GM19099 (cell line): ENCODE data around the gene ADPRHL1.

Source experiments
- POLR2A ChIP-seq: IDR thresholded peaks from 3 replicates; pipeline ENCODE4 v1.6.1; 2011; ENCODE audit warnings: low read depth; ENCODE audit not compliant: insufficient read length; ENCODE audit errors: extremely low read depth

Gene ADPRHL1

DNA sequence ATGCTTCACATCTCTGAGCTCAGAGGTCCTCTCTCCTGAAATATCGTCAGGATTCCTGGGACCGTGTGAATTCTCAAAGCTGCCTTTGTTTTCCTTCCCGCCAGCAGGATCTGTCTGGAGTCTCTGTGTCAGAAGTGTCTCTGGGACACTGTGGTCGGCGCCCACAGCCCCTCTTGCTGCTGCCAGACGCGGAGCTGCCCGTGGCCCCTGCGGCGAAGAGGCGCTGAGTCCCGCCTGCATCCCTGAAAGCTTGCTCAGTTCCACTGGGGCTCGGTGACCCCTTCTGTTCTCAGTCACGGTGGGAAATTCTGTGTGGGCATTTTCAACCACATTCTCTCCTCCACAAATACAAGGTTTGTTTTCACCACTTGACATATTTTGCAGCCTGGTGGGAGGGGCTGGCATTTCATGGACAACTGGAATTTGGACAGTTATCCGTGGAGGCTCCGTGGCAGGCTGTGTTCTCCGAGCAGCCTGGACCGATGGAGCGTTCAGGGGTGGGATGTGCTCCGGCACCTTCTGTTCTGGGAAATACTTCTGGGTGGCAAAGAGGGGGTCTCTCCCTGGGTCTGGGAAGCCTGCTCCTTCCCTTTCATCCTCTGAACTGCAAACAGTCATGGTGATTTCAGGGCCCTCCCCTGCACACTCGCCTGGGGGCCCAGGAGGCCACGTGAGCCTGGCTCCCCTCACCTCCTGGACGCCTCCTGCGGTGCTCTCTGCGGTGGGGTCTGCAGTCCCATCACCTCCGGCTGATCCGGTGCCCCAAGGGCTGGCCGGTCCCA lies 46.8 kb downstream of the ADPRHL1 start:
- no peak for TF ChIP-seq POLR2A

DNA sequence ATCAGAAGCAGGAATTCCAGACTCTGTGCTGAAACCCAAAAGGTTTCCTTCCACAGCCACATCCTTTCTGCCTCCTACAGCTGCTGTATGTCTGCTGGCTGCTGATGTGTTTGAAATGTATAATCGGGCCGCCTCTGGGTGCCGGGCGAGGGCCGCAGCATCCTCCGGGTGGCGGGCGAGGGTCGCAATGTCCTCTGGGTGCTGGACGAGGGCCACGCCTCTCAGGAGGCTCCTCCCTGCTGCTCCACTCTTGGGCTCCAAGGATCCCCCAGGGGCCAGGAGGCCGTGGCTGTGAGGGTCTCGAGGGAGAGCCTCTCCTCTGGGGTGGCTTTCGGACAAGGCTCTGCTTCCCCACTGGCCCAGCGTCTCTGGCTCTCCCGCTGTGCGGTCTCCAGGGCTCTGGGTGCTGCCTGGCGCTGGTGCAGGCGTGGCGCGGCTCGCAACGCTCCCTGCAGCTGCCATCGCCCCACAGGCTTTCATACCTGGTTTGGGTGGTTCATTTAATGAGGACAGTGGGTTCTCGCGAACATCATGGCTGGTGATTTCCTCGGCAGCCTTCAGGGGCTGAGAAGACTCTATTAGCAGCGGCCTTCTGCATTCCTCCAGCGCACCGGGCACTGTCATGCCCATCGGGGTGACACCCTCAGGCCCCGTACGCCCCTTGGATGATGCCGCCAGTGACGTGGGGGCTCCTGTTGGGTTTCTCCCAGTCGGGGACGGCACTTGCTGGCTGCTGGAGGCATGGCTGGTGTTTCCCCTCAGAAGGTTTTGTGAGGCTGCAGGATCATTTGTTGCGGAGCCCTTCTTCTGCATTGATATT lies 47.6 kb downstream of the ADPRHL1 start:
- TF ChIP-seq POLR2A, result no peak

DNA sequence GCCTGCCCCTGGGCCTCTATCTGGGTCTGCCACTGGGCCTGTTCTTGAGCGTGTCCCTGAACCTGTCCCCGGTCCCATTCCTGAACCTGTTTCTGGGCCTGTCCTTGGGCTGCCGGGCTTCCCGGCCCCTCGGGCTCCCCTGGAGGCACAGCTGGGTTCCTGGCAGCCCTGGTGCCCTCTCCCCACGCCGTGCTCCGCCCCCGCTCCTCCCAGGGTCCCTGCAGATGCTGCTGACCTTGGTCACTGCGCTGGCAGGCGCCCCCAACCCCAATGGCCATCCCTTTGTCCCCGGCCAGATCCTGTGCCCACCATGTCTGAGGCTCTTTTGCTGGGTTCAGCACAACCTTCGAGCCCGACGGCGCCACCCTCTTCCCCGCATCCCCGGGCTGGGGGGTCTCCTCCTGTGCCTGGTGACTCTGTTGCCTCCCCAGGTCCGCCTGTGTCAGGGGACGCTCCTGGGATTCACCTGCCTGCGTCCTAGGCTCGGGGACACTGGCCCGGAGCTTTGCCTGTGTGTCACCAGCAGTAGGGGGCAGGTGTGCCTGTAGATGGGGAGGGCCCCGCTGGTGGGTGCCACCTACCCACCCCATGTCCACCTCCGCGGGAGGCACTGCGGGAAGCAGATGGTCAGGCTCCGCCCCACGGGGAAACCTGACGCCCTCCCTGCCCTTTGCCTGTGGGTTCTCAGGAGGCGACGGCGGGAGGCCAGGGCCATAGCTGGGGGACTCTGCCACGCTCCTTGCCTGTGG lies 48.4 kb downstream of the ADPRHL1 start:
- no peak for TF ChIP-seq POLR2A

DNA sequence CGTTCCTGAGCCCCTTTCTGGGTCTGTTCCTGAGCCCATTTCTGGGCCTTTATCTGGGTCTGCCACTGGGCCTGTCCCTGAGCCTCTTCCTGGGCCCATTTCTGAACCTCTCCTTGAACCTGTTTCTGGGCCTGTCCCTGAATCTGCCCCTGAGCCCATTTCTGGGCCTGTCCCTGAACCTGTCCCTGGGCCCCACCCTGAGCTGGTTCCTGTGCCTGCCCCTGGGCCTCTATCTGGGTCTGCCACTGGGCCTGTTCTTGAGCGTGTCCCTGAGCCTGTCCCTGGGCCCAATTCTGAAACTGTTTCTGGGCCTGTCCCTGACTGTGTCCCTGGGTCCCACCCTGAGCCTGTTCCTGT lies 48.9 kb downstream of the ADPRHL1 start:
- TF ChIP-seq POLR2A, result no peak

DNA sequence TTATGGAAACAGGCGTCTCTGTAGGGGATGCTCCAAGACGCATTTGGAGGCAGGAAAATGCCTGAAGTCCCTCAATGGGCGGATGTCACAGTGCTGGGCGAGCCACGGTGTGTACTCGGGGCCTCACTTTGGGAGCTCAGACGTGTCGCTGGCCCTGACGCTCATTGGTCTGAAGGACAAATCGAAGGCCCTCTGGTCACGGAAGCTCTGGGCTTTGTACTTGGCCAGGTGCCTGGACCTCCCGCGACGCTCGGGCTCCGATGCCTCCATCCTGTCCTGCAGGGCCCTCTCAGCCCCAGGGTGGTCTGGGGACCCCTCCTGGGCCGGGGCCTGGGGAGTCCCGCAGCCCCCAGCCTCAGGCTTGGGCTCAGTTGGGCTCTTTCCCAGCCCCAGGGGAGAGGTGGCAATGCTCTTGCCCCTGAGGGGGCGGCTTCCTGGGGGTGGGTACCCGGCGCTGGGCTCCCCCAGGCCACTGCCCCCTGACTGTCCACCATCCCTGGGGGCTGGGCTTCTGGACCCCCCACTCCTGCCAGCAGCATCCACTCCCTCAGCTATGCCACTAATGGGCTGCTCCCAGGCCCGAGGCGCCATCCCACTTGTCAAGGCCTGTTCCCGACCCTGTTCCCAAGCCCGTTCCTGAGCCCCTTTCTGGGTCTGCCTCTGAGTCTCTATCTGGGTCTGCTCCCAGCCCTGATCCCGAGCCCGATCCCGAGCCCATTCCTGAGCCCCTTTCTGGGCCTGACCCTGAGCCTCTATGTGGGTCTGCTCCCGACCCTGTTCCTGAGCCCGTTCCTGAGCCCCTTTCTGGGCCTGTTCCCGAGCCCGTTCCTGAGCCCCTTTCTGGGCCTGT lies 49.8 kb downstream of the ADPRHL1 start:
- TF ChIP-seq POLR2A, result no peak

DNA sequence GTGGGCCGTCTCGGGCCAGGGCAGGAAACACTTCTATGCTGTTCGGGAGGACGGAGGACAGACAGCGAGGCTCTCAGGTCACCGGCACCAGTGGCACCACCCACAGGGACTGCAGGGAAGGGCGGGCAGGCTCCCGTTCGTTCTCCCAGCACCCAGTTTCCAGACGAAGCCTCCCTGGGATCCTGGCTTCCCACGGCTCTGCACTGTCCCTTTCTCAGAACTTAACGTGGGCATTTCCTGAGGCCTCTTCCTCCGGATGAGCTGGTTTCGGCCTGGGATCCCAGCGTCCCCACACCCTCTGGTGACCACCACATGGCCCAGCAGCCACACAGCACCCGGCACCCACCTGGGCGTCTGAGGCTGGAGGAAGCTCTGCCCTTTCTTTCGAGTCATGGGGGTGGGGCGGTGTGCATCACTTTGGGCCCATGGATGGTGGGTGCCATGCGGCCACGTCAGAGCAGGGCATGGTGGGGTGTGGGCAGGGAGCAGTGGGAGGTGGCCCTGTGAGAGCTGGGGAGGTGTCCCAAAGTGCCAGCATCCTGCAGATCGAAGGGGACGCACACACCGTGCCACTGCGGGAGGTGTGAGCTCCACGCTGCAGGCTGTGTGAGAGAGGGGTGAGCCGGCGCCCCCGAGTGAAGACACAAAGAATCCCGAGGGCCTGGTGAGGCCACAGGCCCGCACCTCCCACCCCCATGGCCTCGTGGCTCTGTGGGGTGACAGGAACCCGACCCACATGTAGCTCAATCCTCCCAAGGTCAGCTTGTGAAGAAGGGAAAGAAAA lies 50.6 kb downstream of the ADPRHL1 start:
- TF ChIP-seq POLR2A, result no peak

DNA sequence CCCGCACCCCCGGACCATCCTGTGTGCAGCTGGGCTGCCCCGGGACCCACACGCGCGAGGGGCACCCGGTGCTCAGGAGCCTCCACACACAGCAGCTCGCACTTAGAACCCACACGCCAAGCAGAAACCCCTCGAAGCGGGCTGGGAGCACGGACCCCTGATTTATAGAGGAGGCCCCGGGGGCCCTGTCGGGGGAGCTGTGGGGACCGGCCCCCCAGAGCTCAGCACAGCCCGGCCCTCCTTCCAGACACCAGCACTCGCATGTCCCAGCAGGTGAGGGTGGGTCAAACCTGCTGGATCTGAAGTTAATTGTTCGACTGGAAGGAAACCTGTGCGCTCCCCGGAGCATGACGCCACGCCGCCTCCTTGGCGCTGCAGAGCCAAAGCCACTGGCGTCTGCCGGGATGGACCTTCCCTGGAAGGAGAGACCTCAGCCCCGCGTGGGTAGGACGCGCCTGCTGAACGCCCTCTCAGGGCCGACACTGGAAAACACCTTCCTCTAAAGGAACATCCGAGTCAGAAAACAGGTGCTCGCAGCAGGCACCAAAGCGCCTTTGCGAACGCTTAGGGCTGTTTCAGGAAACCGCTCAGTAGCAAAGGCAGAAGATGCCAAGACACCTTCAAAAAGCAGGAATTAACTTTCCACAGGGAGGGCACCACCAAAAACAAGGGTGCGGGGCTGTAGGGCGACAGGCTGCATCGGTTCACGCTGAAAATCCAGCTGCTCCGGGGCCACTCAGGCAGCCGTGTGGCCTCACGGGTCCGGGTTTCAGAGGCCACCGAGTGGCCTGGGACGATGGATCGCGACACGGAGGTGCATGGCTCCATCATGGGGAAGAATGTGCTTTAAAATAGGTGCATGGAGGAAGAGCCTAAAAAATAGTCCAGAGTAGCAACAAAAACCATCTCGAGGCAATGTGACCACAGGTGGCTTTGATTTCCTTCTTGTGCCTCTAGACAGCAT lies 51.6 kb downstream of the ADPRHL1 start:
- TF ChIP-seq POLR2A, result no peak

DNA sequence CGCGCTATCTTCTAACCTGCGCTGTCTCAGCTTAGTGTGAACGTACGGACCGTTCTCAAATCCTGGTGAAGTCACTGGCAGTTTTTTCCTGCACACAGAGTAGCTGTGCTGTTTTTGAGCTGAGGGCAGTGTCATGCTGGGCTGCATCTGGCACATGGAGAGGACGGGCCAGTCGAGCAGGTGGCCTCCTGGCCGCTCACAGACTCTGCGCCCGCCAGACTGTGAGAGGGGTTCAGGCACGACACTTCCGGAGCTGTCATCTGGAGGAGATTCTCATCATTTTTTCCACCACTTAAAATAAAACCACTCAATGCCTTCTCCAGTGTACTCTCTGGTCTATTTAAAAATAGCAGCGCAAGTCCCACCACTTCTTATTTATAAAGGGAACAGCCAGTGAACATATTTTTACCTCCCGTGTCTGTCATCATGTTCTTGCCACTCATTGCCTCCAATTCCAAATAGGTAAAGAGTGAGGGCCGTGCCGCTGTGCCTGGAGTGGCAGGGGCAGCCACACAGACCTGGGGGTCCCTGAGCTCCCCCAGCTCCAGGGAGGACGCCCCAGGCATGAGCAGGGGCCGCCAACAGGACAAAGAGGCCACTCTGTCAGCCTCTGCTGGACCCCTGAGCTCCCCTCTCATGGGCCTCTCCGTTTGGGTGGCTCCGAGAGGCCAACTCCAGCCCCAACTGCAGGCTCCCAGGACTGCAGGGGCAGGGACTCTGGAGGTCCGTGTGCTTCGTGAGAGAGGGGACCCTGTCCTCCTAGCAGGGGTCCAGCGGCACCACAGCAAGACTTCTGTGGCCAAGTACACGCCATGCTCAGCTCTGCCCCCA lies 52.5 kb downstream of the ADPRHL1 start:
- no peak for TF ChIP-seq POLR2A

DNA sequence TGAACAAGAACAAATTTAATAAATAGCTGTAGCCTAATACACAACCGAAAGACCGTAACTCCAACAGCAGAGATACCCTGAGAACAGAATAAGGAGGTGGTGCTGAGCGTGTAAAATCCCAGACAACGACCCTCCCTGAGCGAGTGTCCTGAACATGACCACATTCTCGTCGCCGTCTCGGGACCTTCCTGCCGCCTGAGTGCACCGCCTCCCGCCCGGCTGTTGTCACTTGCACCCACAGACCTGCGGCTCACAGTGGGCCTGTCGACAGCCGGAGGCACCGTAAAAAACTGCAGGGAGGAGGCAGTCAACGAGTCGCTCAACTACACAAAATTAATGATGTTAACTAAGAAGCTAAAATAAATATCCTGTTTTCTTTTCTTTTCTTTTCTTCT lies 53.5 kb downstream of the ADPRHL1 start:
- no peak for TF ChIP-seq POLR2A

DNA sequence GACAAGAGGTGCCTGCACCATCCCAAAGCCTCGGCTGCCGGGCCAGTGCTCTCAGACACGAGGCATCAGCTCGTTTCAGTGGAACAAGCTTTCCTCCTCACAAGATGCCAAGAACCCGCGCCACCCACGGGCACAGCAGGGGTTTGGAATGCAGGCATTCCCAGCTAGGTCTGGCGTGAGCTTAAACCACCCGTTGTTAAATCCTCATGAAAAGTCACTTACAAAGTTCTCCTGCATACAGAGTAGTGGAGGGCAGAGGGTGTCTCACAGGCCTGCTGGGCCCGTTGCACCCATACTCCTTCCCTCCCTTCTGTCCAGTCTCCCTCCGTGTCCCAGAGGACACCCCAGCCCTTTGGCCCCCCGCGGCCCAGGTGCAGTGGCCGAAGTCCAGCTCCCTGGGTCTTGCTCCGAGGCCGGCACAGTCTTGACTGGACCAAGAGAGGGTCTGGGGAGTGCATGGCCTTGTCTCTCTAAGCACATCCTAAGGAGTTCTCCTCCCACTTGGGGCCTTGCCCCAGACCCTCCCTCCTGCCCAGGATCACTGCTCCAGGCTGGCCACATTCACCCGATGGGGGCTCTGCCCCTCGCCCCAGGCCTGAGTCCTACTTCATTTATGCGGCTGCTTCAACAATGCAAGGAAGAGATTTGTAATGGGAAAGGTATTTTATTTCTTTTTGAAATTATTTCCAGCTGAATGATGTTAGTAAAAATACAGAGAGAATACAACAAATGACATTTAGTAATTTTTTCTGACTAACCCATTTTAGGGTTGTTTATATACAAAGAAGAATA lies 54.1 kb downstream of the ADPRHL1 start:
- TF ChIP-seq POLR2A, result no peak
